ENCODE data around the gene ELAC2. TPM values are rescaled to one million over a fixed set of nuclear protein-coding genes. Genes with fewer than 3 reads are reported as not detected.

The ELAC2 gene
- total RNA-seq, 6 donors from 2014 or later = 40.5 to 67.1 (median 46.4) TPM

GRCh38 chr17:13010959-13011358 is 6.9 kb downstream of the ELAC2 start:
- Histone ChIP-seq H3K27me3 (no peaks in the 10 kb centered on the region), H3K27ac (no peak overlapping the region), H3K36me3 (peaks cover 32 to 98% (median 82%) of the 10 kb centered on the region in 4 donors), H3K9me3 (no peaks in the 10 kb centered on the region), H3K4me1 (peaks cover 0 to 4% (median 0%) of the 10 kb centered on the region in 4 donors), H3K4me3 (no peak overlapping the region)
- ATAC-seq (ENCODE audit: low FRiP score in 2 of 2) (no peak), DNase-seq (no peak)
- WGBS, 2 donors = 95% methylated on average over 7 of the region's 7 CpGs
- TF ChIP-seq POLR2AphosphoS5 (IDR thresholded peaks at IDR 0.05) = no peak
- no peak for TF ChIP-seq POLR2A (IDR thresholded peaks at IDR 0.05)
- no peak for TF ChIP-seq EP300 (IDR thresholded peaks at IDR 0.05)
- no peak for TF ChIP-seq CTCF (IDR thresholded peaks at IDR 0.05)

GRCh38 chr17:13008461-13008860 is 9.4 kb downstream of the ELAC2 start:
- TF ChIP-seq EP300 (IDR thresholded peaks at IDR 0.05) = no peak
- no peak for TF ChIP-seq CTCF (IDR thresholded peaks at IDR 0.05)
- TF ChIP-seq POLR2AphosphoS5 (IDR thresholded peaks at IDR 0.05) = no peak

GRCh38 chr17:13005530-13005929 is 12.3 kb downstream of the ELAC2 start:
- DNase-seq (no peak), ATAC-seq (ENCODE audit: low FRiP score in 2 of 2) (no peak)
- no peak overlapping the region for H3K4me3 ChIP-seq
- WGBS, 2 donors = 96 to 97% methylated on average over 5 to 6 of the region's 6 CpGs
- H3K4me1 ChIP-seq = peaks cover 0 to 15% (median 2%) of the 10 kb centered on the region in 4 donors
- H3K27me3 ChIP-seq = no peaks in the 10 kb centered on the region
- no peak overlapping the region for H3K27ac ChIP-seq
- TF ChIP-seq POLR2AphosphoS5 (IDR thresholded peaks at IDR 0.05) = no peak
- TF ChIP-seq EP300 (IDR thresholded peaks at IDR 0.05) = no peak
- no peak for TF ChIP-seq CTCF (IDR thresholded peaks at IDR 0.05)
- no peak for TF ChIP-seq POLR2A (IDR thresholded peaks at IDR 0.05)
- H3K36me3 ChIP-seq = peaks cover 12 to 96% (median 81%) of the 10 kb centered on the region in 4 donors
- no peaks in the 10 kb centered on the region for H3K9me3 ChIP-seq

More at GRCh38 chr17:13008461-13008860, 9.4 kb downstream of the ELAC2 start:
- DNase-seq (no peak), ATAC-seq (ENCODE audit: low FRiP score in 2 of 2) (no peak)
- WGBS, 2 donors = 94 to 96% methylated on average over 8 of the region's 8 CpGs
- Histone ChIP-seq H3K4me3 (no peak overlapping the region), H3K27me3 (no peaks in the 10 kb centered on the region), H3K27ac (no peak overlapping the region), H3K4me1 (no peaks in the 10 kb centered on the region), H3K9me3 (no peaks in the 10 kb centered on the region), H3K36me3 (peaks cover 19 to 98% (median 84%) of the 10 kb centered on the region in 4 donors)

- peaks cover 12 to 96% (median 84%) of the 10 kb centered on the region in 4 donors for H3K36me3 ChIP-seq
Observed at GRCh38 chr17:13004336-13004735, 13.5 kb downstream of the ELAC2 start.

More at GRCh38 chr17:13004336-13004735, 13.5 kb downstream of the ELAC2 start:
- Histone ChIP-seq H3K4me3 (no peak overlapping the region), H3K27ac (no peak overlapping the region), H3K9me3 (no peaks in the 10 kb centered on the region), H3K4me1 (peaks cover 0 to 15% (median 2%) of the 10 kb centered on the region in 4 donors), H3K27me3 (no peaks in the 10 kb centered on the region)
- WGBS, 2 donors = 87 to 90% methylated on average over 4 of the region's 4 CpGs
- TF ChIP-seq POLR2A (IDR thresholded peaks at IDR 0.05) = no peak
- TF ChIP-seq POLR2AphosphoS5 (IDR thresholded peaks at IDR 0.05) = no peak
- no peak for TF ChIP-seq CTCF (IDR thresholded peaks at IDR 0.05)
- DNase-seq = no peak
- ATAC-seq (ENCODE audit: low FRiP score in 2 of 2) = no peak
